GM19238 (cell line): ENCODE measurements around the gene NQO1.
"Not testable (repeated sequence)": the region's sequence is repeated elsewhere in the genome, so short reads cannot be mapped to it uniquely, and the experiment has no call there.

Experiments used
- DNase-seq: peaks from one replicate; pipeline ENCODE4 v3.0.0; 2011; ENCODE audit warnings: low spot score; ENCODE audit not compliant: insufficient read length

NQO1 gene

GRCh38 chr16:69744363-69745231, 18.2 kb upstream of the NQO1 start:
- no peak for DNase-seq

GRCh38 chr16:69741951-69742904, 15.9 kb upstream of the NQO1 start:
- no peak for DNase-seq

DNA sequence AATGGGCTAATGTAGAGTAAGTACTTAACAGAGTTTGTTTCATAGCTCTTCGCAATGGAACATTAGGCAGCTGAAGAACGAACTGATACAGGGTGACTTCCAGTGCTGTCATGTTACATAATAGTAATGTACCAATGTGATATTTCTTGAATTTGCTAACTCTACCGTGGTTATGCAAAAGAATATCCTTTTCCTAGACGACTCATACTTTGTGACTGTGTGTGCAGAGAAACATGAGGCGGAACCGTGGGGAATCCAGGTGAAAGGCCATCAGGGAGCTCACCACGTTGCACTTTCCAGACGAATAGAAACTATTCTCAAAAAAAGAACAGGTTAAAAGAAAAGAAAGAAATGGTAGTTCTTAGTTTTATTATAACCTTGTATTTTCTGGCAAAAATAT, 15.2 kb upstream of the NQO1 start:
- no peak for DNase-seq

DNA sequence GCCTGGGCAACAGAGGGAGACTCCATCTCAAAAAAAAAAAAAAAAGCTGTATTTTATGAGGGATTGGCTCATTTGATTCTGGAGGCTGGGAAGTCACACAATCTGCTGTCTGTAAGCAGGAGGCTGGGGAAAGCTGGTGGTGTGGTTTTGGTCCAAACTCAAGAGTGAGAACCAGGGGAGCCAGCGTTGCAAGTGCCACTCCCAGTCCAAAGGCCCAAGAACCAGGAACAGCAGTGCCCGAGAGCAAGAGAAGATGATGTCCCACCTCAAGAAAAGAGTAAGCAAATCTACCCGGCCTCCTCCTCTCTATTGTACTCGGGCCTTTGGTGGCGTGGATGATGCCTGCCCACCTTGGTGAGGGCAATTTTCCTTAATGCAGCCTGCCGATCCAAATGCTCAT, 5.7 kb upstream of the NQO1 start:
- no peak for DNase-seq

DNA sequence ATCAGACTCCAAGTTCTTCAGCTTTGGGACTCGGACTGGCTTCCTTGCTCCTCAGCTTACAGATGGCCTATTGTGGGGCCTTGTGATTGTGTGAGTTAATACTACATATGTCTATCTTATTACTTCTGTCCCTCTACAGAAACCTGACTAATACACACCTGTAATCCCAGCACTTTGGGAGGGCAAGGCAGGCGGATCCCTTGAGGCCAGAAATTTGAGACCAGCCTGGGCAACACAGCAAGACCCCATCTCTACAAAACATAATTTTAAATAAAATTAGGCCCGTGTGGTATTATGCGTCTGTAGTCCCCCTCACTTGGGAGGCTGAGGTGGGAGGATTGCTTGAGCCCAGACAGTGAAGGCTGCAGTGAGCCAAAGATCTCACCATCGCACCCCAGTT, 4.9 kb upstream of the NQO1 start:
- not testable (repeated sequence) for DNase-seq

DNA sequence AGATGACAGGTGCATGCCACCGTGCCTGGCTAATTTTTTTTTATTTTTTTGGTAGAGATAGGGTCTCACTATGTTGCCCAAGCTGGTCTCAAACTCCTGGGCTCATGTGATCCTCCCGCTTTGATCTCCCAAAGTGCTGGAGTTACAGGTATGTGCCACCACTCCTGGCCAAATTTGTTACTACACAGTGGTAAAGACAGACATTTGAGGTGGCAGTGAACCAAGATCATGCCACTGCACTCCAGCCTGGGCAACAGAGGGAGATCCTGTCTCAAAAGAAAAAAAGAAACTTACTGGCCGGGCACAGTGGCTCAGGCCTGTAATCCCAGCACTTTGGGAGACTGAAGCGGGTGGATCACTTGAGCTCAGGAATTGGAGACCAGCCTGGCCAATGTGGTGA, 2.7 kb upstream of the NQO1 start:
- not testable (repeated sequence) for DNase-seq

DNA sequence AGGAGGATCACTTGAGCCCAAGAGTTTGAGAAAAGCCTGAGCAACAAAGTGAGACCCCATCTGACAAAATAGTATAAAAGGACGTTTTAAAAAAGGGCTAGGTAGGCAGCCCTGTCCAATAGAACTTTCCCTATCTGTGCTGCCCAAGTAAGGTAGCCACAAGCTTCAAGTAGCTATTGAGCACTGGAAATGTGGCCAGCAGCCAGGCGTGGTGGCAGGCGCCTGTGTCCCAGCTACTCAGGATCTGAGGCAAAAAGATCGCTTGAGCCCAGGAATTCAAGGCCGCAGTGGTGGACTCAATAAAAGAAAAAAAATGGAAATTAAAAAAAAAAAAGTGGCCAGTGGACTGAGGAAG, 1.5 kb upstream of the NQO1 start:
- no peak for DNase-seq

- DNase-seq, result no peak
Measured at GRCh38 chr16:69725480-69726312, 664 bp downstream of the NQO1 start.

DNA sequence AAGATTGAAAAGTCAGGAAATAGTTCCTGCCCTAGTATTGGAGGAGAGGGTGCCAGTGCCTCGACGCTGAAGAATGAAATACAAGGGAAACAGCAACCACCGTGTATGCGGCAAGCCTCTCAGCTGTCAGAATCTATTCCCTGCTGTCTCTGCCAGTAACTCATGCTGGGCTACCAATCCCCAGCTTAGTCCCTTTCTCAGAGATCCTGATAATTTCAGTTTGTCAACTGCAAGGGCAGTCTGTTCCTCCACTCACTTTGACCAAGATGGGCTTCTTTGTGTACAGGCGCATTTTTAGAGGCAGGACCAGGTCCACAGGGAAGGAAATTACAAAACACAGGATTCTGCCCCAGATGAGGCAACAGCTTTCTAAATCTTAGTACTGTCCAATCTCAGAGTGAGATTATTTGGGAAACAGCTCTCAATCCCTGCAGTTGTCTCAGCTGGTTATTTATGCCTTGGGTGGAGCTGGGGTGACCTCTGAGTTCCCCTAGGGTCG, 1.3 kb downstream of the NQO1 start:
- no peak for DNase-seq

DNA sequence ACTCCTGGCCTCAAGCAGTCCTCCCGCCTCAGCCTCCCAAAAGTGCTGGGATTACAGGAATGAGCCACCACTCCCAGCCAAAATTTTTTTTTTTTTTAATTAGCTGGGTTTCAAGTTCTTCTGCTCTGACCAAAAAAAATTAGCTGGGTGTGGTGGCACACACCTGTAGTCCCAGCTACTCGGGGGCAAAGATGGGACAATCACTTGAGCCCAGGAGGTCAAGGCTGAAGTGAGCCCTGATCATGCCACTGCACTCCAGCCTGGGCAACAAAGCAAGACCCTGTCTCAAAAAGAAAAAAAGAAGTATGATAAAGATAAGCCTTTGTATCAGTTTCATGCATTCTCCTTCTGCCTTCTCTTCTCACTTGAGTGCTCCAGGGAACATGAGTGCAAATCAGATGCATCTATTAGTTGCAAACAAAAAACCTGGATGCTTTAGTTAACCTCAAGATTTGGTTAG, 1.9 kb downstream of the NQO1 start:
- DNase-seq, result no peak

- no peak for DNase-seq
Measured at GRCh38 chr16:69721441-69721957, 4.9 kb downstream of the NQO1 start.

DNA sequence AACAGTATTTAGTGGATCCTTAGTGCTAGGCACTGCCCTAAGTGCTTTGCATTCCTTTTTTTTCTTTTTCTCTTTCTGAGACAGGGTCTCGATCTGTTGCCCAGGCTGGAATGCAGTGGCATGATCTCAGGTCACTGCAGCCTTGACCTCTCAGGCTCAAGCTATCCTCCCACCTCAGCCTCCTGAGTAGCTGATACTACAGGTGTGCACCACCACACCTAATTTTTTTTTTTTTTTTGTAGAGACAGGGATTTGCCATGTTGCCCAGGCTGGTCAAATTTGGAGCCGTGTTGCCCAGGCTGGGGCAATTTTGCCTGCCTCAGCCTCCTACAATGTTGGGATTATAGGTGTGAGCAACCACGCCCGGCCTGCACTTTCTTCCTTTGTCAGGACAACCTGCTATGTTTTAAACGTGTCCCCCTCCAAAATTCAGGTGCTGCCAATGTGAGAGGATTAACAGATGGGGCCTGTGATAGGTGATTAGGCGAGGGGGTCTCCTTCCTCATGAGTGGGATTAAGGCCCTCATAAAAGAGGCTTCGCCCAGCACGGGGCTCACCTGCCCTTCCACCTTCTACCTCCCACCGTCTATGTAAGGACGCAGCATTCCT, 5.4 kb downstream of the NQO1 start:
- DNase-seq, result no peak

- DNase-seq, result no peak
Measured at GRCh38 chr16:69718111-69718764, 8.1 kb downstream of the NQO1 start.

- no peak for DNase-seq
Measured at GRCh38 chr16:69717066-69717465, 9.3 kb downstream of the NQO1 start.

GRCh38 chr16:69712914-69713581, 13.3 kb downstream of the NQO1 start:
- DNase-seq, result no peak

- DNase-seq, result no peak
Measured at GRCh38 chr16:69712277-69712676, 14.1 kb downstream of the NQO1 start.

GRCh38 chr16:69711115-69711740, 15.1 kb downstream of the NQO1 start:
- no peak for DNase-seq

DNA sequence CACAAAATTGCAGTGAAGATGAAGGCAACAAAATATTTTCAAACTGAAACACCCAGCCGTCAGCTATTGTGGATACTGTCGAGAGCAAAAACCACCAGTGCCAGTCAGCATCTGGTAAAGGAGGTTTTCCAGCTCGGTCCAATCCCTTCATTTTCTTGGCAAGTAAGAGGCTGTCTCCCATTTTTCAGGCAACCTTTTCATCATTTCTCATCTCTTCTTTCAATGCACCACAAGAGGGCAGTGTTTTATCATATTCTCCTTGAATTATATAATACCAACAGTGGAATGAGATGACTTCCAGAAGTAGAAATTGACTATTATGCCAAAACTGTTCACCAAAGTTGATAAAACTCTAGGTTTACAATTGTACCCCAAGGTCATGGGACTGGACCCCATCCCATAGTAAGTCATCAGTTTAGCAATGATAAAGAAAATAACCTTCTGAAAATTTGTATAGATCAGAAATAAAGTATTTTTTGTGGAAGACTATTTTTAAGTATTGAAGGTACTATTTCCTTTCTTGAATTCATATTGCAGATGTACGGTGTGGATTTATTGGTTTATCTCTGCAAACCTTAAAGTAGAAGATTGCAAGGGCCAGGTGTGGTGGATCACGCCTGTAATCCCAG, 16.8 kb downstream of the NQO1 start:
- DNase-seq, result peak; percentile 18
